B cell (primary cell): ENCODE data around the gene PRR18. TPM values are rescaled to one million over a fixed set of nuclear protein-coding genes. Genes with fewer than 3 reads are reported as not detected.

Experiments used
- ATAC-seq: fragments of 200-7000 bp; cut with Tn5 transposase; one replicate; pipeline ENCODE4 v1.10.0; 2021; ENCODE audit warnings: low read depth, mild to moderate bottlenecking, moderate number of reproducible peaks, moderate library complexity
- CTCF ChIA-PET: fragments of 350-600 bp; sonication (Branson Sonifier 250); formaldehyde crosslinking; loops from one replicate; lab custom pipeline; 2021; ENCODE audit warnings: antibody characterized with exemption, inconsistent platforms; lab: Charles Lee
- POLR2A ChIA-PET: fragments of 350-600 bp; sonication (Branson Sonifier 250); formaldehyde crosslinking; loops from one replicate; lab custom pipeline; 2021; ENCODE audit warnings: antibody characterized with exemption; lab: Charles Lee
- DNase-seq: peaks from one replicate; pipeline ENCODE4 v3.0.0; 2013
- H2AFZ ChIP-seq: 2 replicates; pipeline ENCODE4 v1.6.1; 2012; ENCODE audit warnings: mild to moderate bottlenecking, low read depth, low read length; ENCODE audit not compliant: insufficient read depth, poor library complexity, severe bottlenecking
- H3K27ac ChIP-seq, 2 donors: 1 replicate in 1 of 2; 2 replicates in 1 of 2; pipeline ENCODE4 v1.5.1; 2012 to 2013; ENCODE audit warnings: low read length in 2 of 2, mild to moderate bottlenecking in 2 of 2, moderate library complexity in 1 of 2
- H3K27me3 ChIP-seq, 4 experiments: fragments of 200-600 bp in 1 of 4; sonication (generic) in 1 of 4; replicated peaks in 1 of 4; 1 replicate in 2 of 4; 2 replicates in 2 of 4; pipeline versions ENCODE4 v1.6.1 to v1.7.0; 2013 to 2016; ENCODE audit warnings: low read length in 3 of 4, mild to moderate bottlenecking in 2 of 4, mixed read lengths in 1 of 4, moderate library complexity in 1 of 4; ENCODE audit not compliant: insufficient read depth in 4 of 4, control insufficient read depth in 3 of 4; ENCODE audit errors: control extremely low read depth in 1 of 4
- H3K36me3 ChIP-seq, 2 experiments: replicated peaks in 1 of 2; 1 replicate in 1 of 2; 2 replicates in 1 of 2; pipeline versions ENCODE4 v1.6.1 to v1.7.1; 2013; ENCODE audit warnings: low read length in 1 of 2; ENCODE audit not compliant: insufficient read depth in 2 of 2, control insufficient read depth in 1 of 2; ENCODE audit errors: control extremely low read depth in 1 of 2, extremely low read depth in 1 of 2
- H3K4me1 ChIP-seq, 2 donors: fragments of 200-600 bp in 1 of 2; sonication (generic) in 1 of 2; 1 replicate in 1 of 2; 2 replicates in 1 of 2; pipeline versions ENCODE4 v1.5.1 to v1.6.1; 2013 to 2017; ENCODE audit warnings: low read length in 2 of 2; ENCODE audit not compliant: control insufficient read depth in 2 of 2, insufficient read depth in 2 of 2
- H3K4me2 ChIP-seq: replicated peaks from 2 replicates; pipeline ENCODE3; 2012; ENCODE audit warnings: mild to moderate bottlenecking, low read depth, low read length; ENCODE audit not compliant: poor library complexity, severe bottlenecking
- H3K4me3 ChIP-seq, 5 experiments: fragments of 200-600 bp in 1 of 5; sonication (generic) in 1 of 5; 1 replicate in 3 of 5; 2 replicates in 2 of 5; pipeline versions ENCODE4 v1.5.1 to v1.7.0; 2011 to 2016; ENCODE audit warnings: low read length in 4 of 5, mild to moderate bottlenecking in 4 of 5, low read depth in 2 of 5, control low read depth in 1 of 5, moderate library complexity in 1 of 5; ENCODE audit not compliant: insufficient read depth in 1 of 5; ENCODE audit errors: control extremely low read depth in 1 of 5, extremely low read depth in 1 of 5
- H3K79me2 ChIP-seq: fragments of 200-600 bp; sonication (generic); one replicate; pipeline ENCODE4 v1.6.0; 2016; ENCODE audit warnings: low read length; ENCODE audit not compliant: control insufficient read depth, insufficient read depth
- H3K9ac ChIP-seq: fragments of 200-600 bp; sonication (generic); 2 replicates; pipeline ENCODE4 v1.6.1; 2017; ENCODE audit warnings: mild to moderate bottlenecking, low read length, moderate library complexity
- H3K9me3 ChIP-seq, 3 donors: one replicate each; pipeline versions ENCODE4 v1.6.1 to v1.7.1; 2013; ENCODE audit warnings: low read length in 2 of 3; ENCODE audit not compliant: control insufficient read depth in 2 of 3, insufficient read depth in 1 of 3; ENCODE audit errors: control extremely low read depth in 1 of 3
- H4K20me1 ChIP-seq: 2 replicates; pipeline ENCODE4 v1.6.0; 2012; ENCODE audit warnings: mild to moderate bottlenecking, low read length; ENCODE audit not compliant: insufficient read depth, control insufficient read depth, poor library complexity, severe bottlenecking
- H3K27ac Mint-ChIP-seq: one replicate; pipeline ENCODE4 v1.8.0; 2021; ENCODE audit warnings: mixed read lengths
- H3K27me3 Mint-ChIP-seq: one replicate; pipeline ENCODE4 v1.8.0; 2021; ENCODE audit warnings: mixed read lengths
- H3K4me1 Mint-ChIP-seq: one replicate; pipeline ENCODE4 v1.8.0; 2021; ENCODE audit warnings: mixed read lengths
- H3K4me3 Mint-ChIP-seq: one replicate; pipeline ENCODE4 v1.8.0; 2021; ENCODE audit warnings: mixed read lengths
- H3K9me3 Mint-ChIP-seq: one replicate; pipeline ENCODE4 v1.8.0; 2022; ENCODE audit warnings: mixed read lengths; ENCODE audit not compliant: insufficient read depth
- CTCF ChIP-seq: fragments of 200-600 bp; IDR thresholded peaks from one replicate; pipeline ENCODE4 v1.8.0; 2022; ENCODE audit warnings: antibody characterized with exemption, mild to moderate bottlenecking
- EZH2 ChIP-seq: IDR thresholded peaks from 2 replicates; pipeline ENCODE4 v1.6.1; 2012; ENCODE audit warnings: borderline replicate concordance, low read depth, mild to moderate bottlenecking, moderate library complexity, low read length; ENCODE audit not compliant: insufficient read depth, poor library complexity, severe bottlenecking
- WGBS: methylation state at CpG from one replicate; pipeline ENCODE4 v1.1.5; 2013; ENCODE audit warnings: missing lambda C conversion rate; ENCODE audit not compliant: insufficient coverage; 5-methylcytosine and 5-hydroxymethylcytosine counted together
- intact Hi-C: fragments of 100-400 bp; cut with micrococcal nuclease; formaldehyde crosslinking; loops from one replicate; pipeline ENCODE4 v1.10.0; 2022
- polyA plus RNA-seq: library from polyadenylated mRNA; depleted of rRNA; stranded (reverse); fragments of >200 nt; gene quantifications from 2 replicates; pipeline ENCODE4 v1.2.3, GENCODE V29; 2012
- total RNA-seq, 2 donors: library from RNA; stranded (reverse); fragments of 120-200 nt in 1 of 2; gene quantifications; 1 replicate in 1 of 2; 2 replicates in 1 of 2; pipeline versions ENCODE4 v1.2.3 to v1.2.4, GENCODE V29; 2013 to 2022

The PRR18 gene
- total and polyA plus RNA-seq, 2 donors (not counting 1 experiment from before 2014, with no cell fraction given), result not detected

DNA sequence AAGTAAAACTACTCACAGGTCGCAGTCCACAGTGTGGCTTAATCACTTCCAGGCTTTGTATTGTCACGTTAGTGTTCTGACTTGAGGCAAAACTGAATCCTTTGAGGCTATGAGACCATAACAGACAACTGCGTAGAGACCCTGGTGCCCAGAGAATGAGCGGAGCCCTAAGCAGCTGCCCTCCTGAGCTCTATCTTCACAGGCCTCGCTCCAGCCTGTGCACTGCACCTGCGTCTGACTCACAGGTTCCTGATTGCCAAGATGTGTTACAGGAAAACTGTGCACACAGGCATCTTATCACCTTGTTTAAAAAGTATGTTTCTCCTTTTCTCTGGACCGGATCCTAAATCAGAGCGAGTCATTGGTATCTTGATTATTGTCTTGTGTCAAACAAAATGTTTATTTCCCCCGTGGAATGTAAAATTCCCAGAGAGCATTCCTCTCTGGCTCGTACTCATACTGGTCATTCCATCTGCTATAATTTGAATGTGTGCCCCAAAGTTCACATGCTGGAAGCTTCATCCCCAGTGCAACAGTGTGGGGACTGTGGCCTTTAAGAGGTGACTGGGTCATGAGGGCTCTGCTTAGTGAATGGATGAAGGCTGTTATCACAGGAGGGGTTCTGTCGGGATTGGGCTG is 25.7 kb downstream of the PRR18 start:
- CTCF ChIA-PET, result interaction anchor here (1.1 to 3.4 kb wide), 2 partner anchors 31 to 118 kb away, joined by 4 to 31 read pairs; no protein-coding TSS in a partner anchor
- peaks cover 24% of the 10 kb centered on the region for H3K4me1 Mint-ChIP-seq

More for the DNA sequence above, 25.7 kb downstream of the PRR18 start:
- 84% methylated on average over 6 of the region's 11 CpGs for WGBS
- Mint-ChIP-seq H3K4me3 (no peak overlapping the region), H3K27me3 (peaks cover 3% of the 10 kb centered on the region), H3K9me3 (no peaks in the 10 kb centered on the region), H3K27ac (no peak overlapping the region)
- H3K79me2 ChIP-seq, result no peaks in the 10 kb centered on the region
- H3K27me3 ChIP-seq, result no peaks in the 10 kb centered on the region
- intact Hi-C loops, result no loop called here
- TF ChIP-seq CTCF, result no peak
- TF ChIP-seq EZH2, result no peak
- ATAC-seq (no peak), DNase-seq (no peak)
- no peak overlapping the region for H3K4me3 ChIP-seq
- H3K27ac ChIP-seq, result no peak overlapping the region
- no peaks in the 10 kb centered on the region for H4K20me1 ChIP-seq
- POLR2A ChIA-PET, result no interaction called here
- H3K4me2 ChIP-seq, result no peak overlapping the region
- H3K9me3 ChIP-seq, result peaks cover 0 to 6% (median 0%) of the 10 kb centered on the region in 3 donors
- H3K36me3 ChIP-seq, result no peaks in the 10 kb centered on the region
- H2AFZ ChIP-seq, result no peak overlapping the region
- peaks cover 19 to 20% of the 10 kb centered on the region in 2 donors for H3K4me1 ChIP-seq
- H3K9ac ChIP-seq, result no peak overlapping the region
